Keratinocyte (primary cell): Measurements from ENCODE around the gene BUD31. TPM values are rescaled to one million over a fixed set of nuclear protein-coding genes. Genes with fewer than 3 reads are reported as not detected.

ENCODE experiments used
- DNase-seq: peaks from one replicate; pipeline ENCODE4 v3.0.0-alpha.2; 2011; ENCODE audit warnings: low read depth, missing footprints, low spot score
- FAIRE-seq: peaks from 2 replicates; lab custom pipeline; 2011; peaks lifted over from hg19 to GRCh38; lab: Jason Lieb, UNC
- H2AFZ ChIP-seq: 2 replicates; pipeline ENCODE4 v1.6.0; 2012; ENCODE audit warnings: low read length, control low read depth, inconsistent platforms; ENCODE audit not compliant: control insufficient read depth
- H3K27ac ChIP-seq: 2 replicates; pipeline ENCODE4 v1.5.1; 2011; ENCODE audit warnings: low read length; ENCODE audit not compliant: control insufficient read depth, insufficient read depth
- H3K27me3 ChIP-seq: 3 replicates; pipeline ENCODE4 v1.6.0; 2011; ENCODE audit warnings: low read length; ENCODE audit not compliant: control insufficient read depth, insufficient read depth; ENCODE audit errors: extremely low read depth
- H3K36me3 ChIP-seq, 2 experiments: 2 replicates in 1 of 2; 3 replicates in 1 of 2; pipeline ENCODE4 v1.5.1; 2011; ENCODE audit warnings: low read length in 2 of 2, mild to moderate bottlenecking in 1 of 2; ENCODE audit not compliant: control insufficient read depth in 2 of 2, insufficient read depth in 2 of 2; ENCODE audit errors: extremely low read depth in 1 of 2
- H3K4me1 ChIP-seq: 3 replicates; pipeline ENCODE4 v1.5.1; 2011; ENCODE audit warnings: low read length; ENCODE audit not compliant: control insufficient read depth, insufficient read depth; ENCODE audit errors: extremely low read depth
- H3K4me2 ChIP-seq: 3 replicates; pipeline ENCODE4 v1.6.0; 2011; ENCODE audit warnings: low read depth, low read length; ENCODE audit not compliant: control insufficient read depth, insufficient read depth; ENCODE audit errors: extremely low read depth
- H3K4me3 ChIP-seq, 3 experiments: fragments of 200-600 bp in 1 of 3; sonication (generic) in 1 of 3; 2 replicates in 2 of 3; 3 replicates in 1 of 3; pipeline ENCODE4 v1.5.1; 2011 to 2016; ENCODE audit warnings: low read length in 3 of 3, mild to moderate bottlenecking in 3 of 3, control low read depth in 2 of 3, inconsistent platforms in 1 of 3, low read depth in 1 of 3, mixed read lengths in 1 of 3, mixed run types in 1 of 3, moderate library complexity in 1 of 3; ENCODE audit not compliant: control insufficient read depth in 2 of 3, insufficient read depth in 2 of 3; ENCODE audit errors: extremely low read depth in 1 of 3
- H3K79me2 ChIP-seq: 2 replicates; pipeline ENCODE4 v1.6.0; 2012; ENCODE audit warnings: low read length; ENCODE audit not compliant: control insufficient read depth, insufficient read depth
- H3K9ac ChIP-seq: 3 replicates; pipeline ENCODE4 v1.6.0; 2011; ENCODE audit warnings: low read length; ENCODE audit not compliant: control insufficient read depth, insufficient read depth; ENCODE audit errors: extremely low read depth
- H3K9me1 ChIP-seq: 3 replicates; pipeline ENCODE4 v1.6.0; 2011; ENCODE audit warnings: low read length; ENCODE audit not compliant: control insufficient read depth, insufficient read depth; ENCODE audit errors: extremely low read depth
- H3K9me3 ChIP-seq: 2 replicates; pipeline ENCODE4 v1.5.1; 2012; ENCODE audit warnings: low read depth, low read length; ENCODE audit not compliant: control insufficient read depth
- H4K20me1 ChIP-seq: 3 replicates; pipeline ENCODE4 v1.6.0; 2011; ENCODE audit warnings: low read length; ENCODE audit not compliant: control insufficient read depth, insufficient read depth; ENCODE audit errors: extremely low read depth
- EZH2 ChIP-seq: IDR thresholded peaks from one replicate; pipeline ENCODE4 v1.6.1; 2012; ENCODE audit warnings: inconsistent platforms, mild to moderate bottlenecking, low read length, moderate library complexity
- dilution Hi-C: fragments of 300-500 bp; cut with MboI; formaldehyde crosslinking; loops from one replicate; pipeline ENCODE4 v1.7.0; 2020; ENCODE audit warnings: low sequenced_read_pairs; ENCODE audit not compliant: extremely low pct_ligation_motif_present
- polyA plus RNA-seq, 5 experiments: library from polyadenylated mRNA; depleted of rRNA in 3 of 5; stranded (reverse) in 3 of 5; stranded (forward) in 1 of 5; unstranded in 1 of 5; fragments of >200 nt; gene quantifications; 1 replicate in 1 of 5; 2 replicates in 3 of 5; 3 replicates in 1 of 5; pipeline versions ENCODE4 v1.2.1 to v1.2.3, GENCODE V29; 2011 to 2012; ENCODE audit warnings: missing spikeins in 2 of 5, low read depth in 1 of 5, low replicate concordance in 1 of 5
- TF ChIP-seq, protein P1 (sequence below), 3 experiments: IDR thresholded peaks in 1 of 3; conservative IDR thresholded peaks in 1 of 3; optimal IDR thresholded peaks in 1 of 3; 2 replicates in 2 of 3; 3 replicates in 1 of 3; pipeline versions ENCODE3 to v1.5.1; 2011; ENCODE audit warnings: low read length in 3 of 3, mild to moderate bottlenecking in 3 of 3, moderate library complexity in 2 of 3, control low read depth in 1 of 3, inconsistent platforms in 1 of 3; ENCODE audit not compliant: insufficient read depth in 2 of 3; ENCODE audit errors: extremely low read depth in 1 of 3

Gene BUD31
- polyA plus RNA-seq, 1 donor (not counting 4 experiments of a cell fraction or from before 2014, with no cell fraction given): 73.3 TPM

DNA sequence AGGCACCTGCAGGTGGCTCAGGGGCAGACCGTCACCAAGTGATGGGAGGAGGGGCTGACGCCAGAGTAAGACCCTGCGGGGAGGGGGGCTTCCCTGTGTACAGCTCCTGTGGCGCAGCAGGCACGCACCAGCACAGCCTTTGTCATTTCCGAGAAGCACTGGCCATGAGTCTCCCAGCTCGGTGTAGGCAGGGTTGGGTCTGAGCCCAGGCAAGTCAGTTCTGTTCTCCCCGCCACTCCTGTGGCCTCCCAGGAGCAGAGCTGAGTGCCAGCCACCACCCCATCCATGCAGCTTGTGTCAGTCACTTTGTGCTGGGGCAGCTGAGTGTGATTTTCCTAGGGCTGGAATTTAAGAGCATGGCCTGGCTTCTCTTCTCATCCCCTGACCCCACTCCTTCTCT, 43.2 kb downstream of the BUD31 start:
- no peak overlapping the region for H3K4me3 ChIP-seq
- peaks cover 8% of the 10 kb centered on the region for H3K79me2 ChIP-seq
- no peaks in the 10 kb centered on the region for H3K9me3 ChIP-seq
- H4K20me1 ChIP-seq: no peaks in the 10 kb centered on the region
- no peaks in the 10 kb centered on the region for H3K9me1 ChIP-seq
- no peak overlapping the region for H2AFZ ChIP-seq
- no peaks in the 10 kb centered on the region for H3K27me3 ChIP-seq
- H3K36me3 ChIP-seq: peaks cover 47 to 70% of the 10 kb centered on the region in 2 experiments
- no peak for TF ChIP-seq EZH2
- TF ChIP-seq, protein P1, sequence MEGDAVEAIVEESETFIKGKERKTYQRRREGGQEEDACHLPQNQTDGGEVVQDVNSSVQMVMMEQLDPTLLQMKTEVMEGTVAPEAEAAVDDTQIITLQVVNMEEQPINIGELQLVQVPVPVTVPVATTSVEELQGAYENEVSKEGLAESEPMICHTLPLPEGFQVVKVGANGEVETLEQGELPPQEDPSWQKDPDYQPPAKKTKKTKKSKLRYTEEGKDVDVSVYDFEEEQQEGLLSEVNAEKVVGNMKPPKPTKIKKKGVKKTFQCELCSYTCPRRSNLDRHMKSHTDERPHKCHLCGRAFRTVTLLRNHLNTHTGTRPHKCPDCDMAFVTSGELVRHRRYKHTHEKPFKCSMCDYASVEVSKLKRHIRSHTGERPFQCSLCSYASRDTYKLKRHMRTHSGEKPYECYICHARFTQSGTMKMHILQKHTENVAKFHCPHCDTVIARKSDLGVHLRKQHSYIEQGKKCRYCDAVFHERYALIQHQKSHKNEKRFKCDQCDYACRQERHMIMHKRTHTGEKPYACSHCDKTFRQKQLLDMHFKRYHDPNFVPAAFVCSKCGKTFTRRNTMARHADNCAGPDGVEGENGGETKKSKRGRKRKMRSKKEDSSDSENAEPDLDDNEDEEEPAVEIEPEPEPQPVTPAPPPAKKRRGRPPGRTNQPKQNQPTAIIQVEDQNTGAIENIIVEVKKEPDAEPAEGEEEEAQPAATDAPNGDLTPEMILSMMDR (optimal IDR thresholded peaks at IDR 0.05 in 1 of 3, IDR thresholded peaks at IDR 0.05 in 1 of 3, conservative IDR thresholded peaks at IDR 0.05 in 1 of 3; ENCODE audit: extremely low read depth in 1 of 3, insufficient read depth in 2 of 3, low read length in 3 of 3): no peak
- dilution Hi-C loops: no loop called here
- H3K27ac ChIP-seq: no peak overlapping the region
- no peak overlapping the region for H3K9ac ChIP-seq
- FAIRE-seq: no peak
- no peak overlapping the region for H3K4me2 ChIP-seq
- DNase-seq: no peak
- no peaks in the 10 kb centered on the region for H3K4me1 ChIP-seq

DNA sequence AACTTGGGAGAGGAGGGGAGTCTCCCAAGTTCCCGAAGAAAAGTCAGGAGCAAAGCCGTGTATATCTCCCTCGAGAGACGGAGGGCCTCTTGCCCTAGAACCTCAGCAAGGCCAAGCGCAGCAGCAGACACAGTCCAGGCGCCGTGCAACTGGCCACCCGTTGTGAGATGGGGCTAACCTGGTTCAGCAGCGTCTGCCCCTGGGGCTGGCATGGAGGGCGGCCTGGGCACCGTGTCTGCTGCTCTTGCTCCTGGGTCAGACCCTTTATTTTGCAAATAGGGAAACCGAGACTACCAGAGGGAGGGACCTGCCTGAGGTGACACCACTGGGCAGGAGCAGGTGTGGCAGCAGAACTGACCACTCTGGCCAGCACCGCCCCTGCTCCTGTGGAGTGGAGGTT, 43.8 kb downstream of the BUD31 start:
- Histone ChIP-seq H3K27ac (no peak overlapping the region), H3K36me3 (peaks cover 51 to 74% of the 10 kb centered on the region in 2 experiments), H3K4me2 (no peak overlapping the region), H2AFZ (no peak overlapping the region), H3K27me3 (no peaks in the 10 kb centered on the region), H4K20me1 (no peaks in the 10 kb centered on the region), H3K79me2 (peaks cover 13% of the 10 kb centered on the region), H3K4me3 (no peak overlapping the region), H3K9me3 (no peaks in the 10 kb centered on the region), H3K9ac (no peak overlapping the region), H3K4me1 (no peaks in the 10 kb centered on the region), H3K9me1 (no peaks in the 10 kb centered on the region)
- dilution Hi-C loops: no loop called here
- FAIRE-seq (no peak), DNase-seq (no peak)
- TF ChIP-seq, protein P1 (optimal IDR thresholded peaks at IDR 0.05 in 1 of 3, IDR thresholded peaks at IDR 0.05 in 1 of 3, conservative IDR thresholded peaks at IDR 0.05 in 1 of 3; ENCODE audit: extremely low read depth in 1 of 3, insufficient read depth in 2 of 3, low read length in 3 of 3): no peak
- no peak for TF ChIP-seq EZH2
